ENCODE measurements around the gene CSTPP1.
A peak's percentile ranks its signal among the peaks of the same experiment; 100 is the strongest.
"Not testable (repeated sequence)": the region's sequence is repeated elsewhere in the genome, so short reads cannot be mapped to it uniquely, and the experiment has no call there.

CSTPP1 gene

GRCh38 chr11:46917109-46917761 lies 19.3 kb upstream of the CSTPP1 start:
- no peak for DNase-seq
- ChIA-PET POLR2A (interaction anchor here (0.5 to 0.6 kb wide), 2 partner anchors 247 to 311 kb away, joined by 3 to 5 read pairs; no protein-coding TSS in a partner anchor), CTCF (interaction anchor here (0.7 to 2.8 kb wide), 17 partner anchors 8 to 249 kb away, joined by 3 to 26 read pairs (median 4); partner anchors contain the start of gene CSTPP1)
- no peak overlapping the region for H3K27ac ChIP-seq (ENCODE audit: insufficient read depth in 1 of 2, low read depth in 1 of 2, low read length in 2 of 2, poor library complexity in 1 of 2, severe bottlenecking in 2 of 2)
- H3K4me3 ChIP-seq (ENCODE audit: control insufficient read depth in 1 of 7, extremely low read depth in 1 of 7, insufficient read depth in 4 of 7, low read depth in 2 of 7, low read length in 6 of 7), result peak overlapping the region in 6 of 7 experiments; percentile 52 to 87 (median 67)
- H3K27me3 ChIP-seq (replicated peaks in 2 of 5; ENCODE audit: control insufficient read depth in 4 of 5, insufficient read depth in 5 of 5, low read length in 4 of 5), result peaks cover 8 to 54% (median 29%) of the 10 kb centered on the region in 5 experiments
- H3K4me1 ChIP-seq (ENCODE audit: control extremely low read depth in 1 of 4, control insufficient read depth in 4 of 4, insufficient read depth in 4 of 4, low read length in 3 of 4), result peaks cover 14 to 40% (median 33%) of the 10 kb centered on the region in 4 experiments
- H3K9me3 ChIP-seq (ENCODE audit: control extremely low read depth in 1 of 5, control insufficient read depth in 4 of 5, insufficient read depth in 2 of 5, low read depth in 1 of 5, low read length in 4 of 5), result no peaks in the 10 kb centered on the region
- no peaks in the 10 kb centered on the region for H3K36me3 ChIP-seq (ENCODE audit: control insufficient read depth in 4 of 4, insufficient read depth in 4 of 4, low read length in 3 of 4)
- 0% methylated on average over 25 of the region's 31 CpGs for WGBS (ENCODE audit: insufficient coverage)

DNA sequence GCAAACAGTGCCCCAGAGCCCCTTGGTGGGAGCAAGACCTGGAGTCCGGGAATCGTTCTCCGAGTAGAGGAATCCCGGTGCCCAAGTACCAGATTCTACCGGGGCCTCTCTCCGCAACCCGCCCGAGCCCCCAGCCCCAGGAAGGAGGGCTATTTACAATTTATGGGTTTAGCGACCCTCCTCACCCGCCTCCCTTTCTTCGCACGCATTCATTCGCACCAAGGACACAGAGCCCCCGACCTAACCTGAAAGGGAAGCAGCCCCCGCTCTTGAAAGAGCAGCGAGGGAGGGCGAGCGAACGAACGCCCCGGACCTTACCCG lies 18.8 kb upstream of the CSTPP1 start:
- Histone ChIP-seq H3K9me3 (ENCODE audit: control extremely low read depth in 1 of 5, control insufficient read depth in 4 of 5, insufficient read depth in 2 of 5, low read depth in 1 of 5, low read length in 4 of 5) (no peaks in the 10 kb centered on the region), H3K4me1 (ENCODE audit: control extremely low read depth in 1 of 4, control insufficient read depth in 4 of 4, insufficient read depth in 4 of 4, low read length in 3 of 4) (peaks cover 14 to 35% (median 31%) of the 10 kb centered on the region in 4 experiments), H3K36me3 (ENCODE audit: control insufficient read depth in 4 of 4, insufficient read depth in 4 of 4, low read length in 3 of 4) (no peaks in the 10 kb centered on the region), H3K27me3 (replicated peaks in 2 of 5; ENCODE audit: control insufficient read depth in 4 of 5, insufficient read depth in 5 of 5, low read length in 4 of 5) (peaks cover 8 to 51% (median 29%) of the 10 kb centered on the region in 5 experiments), H3K27ac (ENCODE audit: insufficient read depth in 1 of 2, low read depth in 1 of 2, low read length in 2 of 2, poor library complexity in 1 of 2, severe bottlenecking in 2 of 2) (no peak overlapping the region), H3K4me3 (ENCODE audit: control insufficient read depth in 1 of 7, extremely low read depth in 1 of 7, insufficient read depth in 4 of 7, low read depth in 2 of 7, low read length in 6 of 7) (peak overlapping the region in 6 of 7 experiments; percentile 52 to 87 (median 67))
- WGBS (ENCODE audit: insufficient coverage), result under 1% methylated on average over 17 of the region's 22 CpGs
- CTCF ChIA-PET, result interaction anchor here (1.1 to 2.8 kb wide), 7 partner anchors 10 to 245 kb away, joined by 3 to 26 read pairs (median 7); no protein-coding TSS in a partner anchor
- POLR2A ChIA-PET, result no interaction called here
- peak in 1 of 3 donors; percentile 23 for DNase-seq

DNA sequence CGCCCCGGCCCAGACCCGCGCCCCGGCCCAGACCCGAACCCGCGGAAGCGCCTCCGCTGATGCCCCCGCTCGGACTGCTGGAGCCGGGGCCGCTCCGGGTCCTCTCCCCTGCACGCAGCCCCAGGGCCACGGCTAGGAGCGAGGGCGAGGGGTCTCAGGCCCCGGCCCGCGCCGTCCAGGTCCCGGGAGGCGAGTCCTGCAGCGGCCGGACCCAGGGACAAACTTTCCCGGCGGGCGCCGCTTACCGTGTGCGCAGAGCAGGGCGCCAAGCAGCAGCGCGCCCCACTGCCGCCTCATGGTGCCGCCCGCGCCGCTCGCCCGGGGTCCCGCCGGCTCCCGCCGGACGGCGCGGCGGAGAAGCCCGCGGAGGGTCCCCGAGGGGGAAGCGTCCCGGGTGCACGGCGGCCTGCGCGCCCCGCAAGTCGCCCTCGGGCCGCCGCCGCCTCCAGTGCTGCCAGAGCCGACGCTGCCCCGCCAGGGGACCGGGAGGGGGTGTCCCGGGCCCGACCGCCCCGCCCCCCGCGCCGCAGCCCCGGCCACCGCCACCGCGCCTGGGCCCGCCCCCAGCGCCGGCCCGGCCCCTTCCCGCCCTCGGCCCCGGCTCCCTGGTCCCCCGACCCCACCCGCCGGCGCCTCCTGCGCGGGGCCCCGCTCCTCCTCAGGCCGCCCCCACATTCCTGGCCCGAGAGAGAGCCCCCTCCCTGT lies 18.3 kb upstream of the CSTPP1 start, which contains the start of gene LRP4:
Gene LRP4, minus strand, starts transcription at position 468 of the 705 bp plus-strand sequence. Its CDS starts 171 bp downstream, at position 297.
- ChIA-PET CTCF (interaction anchor here (0.6 to 3.1 kb wide), 6 partner anchors 8 to 248 kb away, joined by 3 to 18 read pairs (median 9); partner anchors contain the start of gene CSTPP1), POLR2A (no interaction called here)
- DNase-seq, result peak in 2 of 3 donors; percentile 31 to 47
- Histone ChIP-seq H3K4me1 (ENCODE audit: control extremely low read depth in 1 of 4, control insufficient read depth in 4 of 4, insufficient read depth in 4 of 4, low read length in 3 of 4) (peaks cover 14 to 35% (median 30%) of the 10 kb centered on the region in 4 experiments), H3K4me3 (ENCODE audit: control insufficient read depth in 1 of 7, extremely low read depth in 1 of 7, insufficient read depth in 4 of 7, low read depth in 2 of 7, low read length in 6 of 7) (peak within 1 kb of the TSS; percentile 52 to 87 (median 65)), H3K27me3 (replicated peaks in 2 of 5; ENCODE audit: control insufficient read depth in 4 of 5, insufficient read depth in 5 of 5, low read length in 4 of 5) (peaks cover 8 to 47% (median 24%) of the 10 kb centered on the region in 5 experiments), H3K36me3 (ENCODE audit: control insufficient read depth in 4 of 4, insufficient read depth in 4 of 4, low read length in 3 of 4) (no peaks in the 10 kb centered on the region), H3K9me3 (ENCODE audit: control extremely low read depth in 1 of 5, control insufficient read depth in 4 of 5, insufficient read depth in 2 of 5, low read depth in 1 of 5, low read length in 4 of 5) (no peaks in the 10 kb centered on the region), H3K27ac (ENCODE audit: insufficient read depth in 1 of 2, low read depth in 1 of 2, low read length in 2 of 2, poor library complexity in 1 of 2, severe bottlenecking in 2 of 2) (no peak within 1 kb of the TSS)
- WGBS (ENCODE audit: insufficient coverage), result under 1% methylated on average over 71 of the region's 97 CpGs

- peak overlapping the region in 6 of 7 experiments; percentile 34 to 70 (median 56) for H3K4me3 ChIP-seq (ENCODE audit: control insufficient read depth in 1 of 7, extremely low read depth in 1 of 7, insufficient read depth in 4 of 7, low read depth in 2 of 7, low read length in 6 of 7)
- peaks cover 8 to 41% (median 19%) of the 10 kb centered on the region in 5 experiments for H3K27me3 ChIP-seq (replicated peaks in 2 of 5; ENCODE audit: control insufficient read depth in 4 of 5, insufficient read depth in 5 of 5, low read length in 4 of 5)
- no peaks in the 10 kb centered on the region for H3K9me3 ChIP-seq (ENCODE audit: control extremely low read depth in 1 of 5, control insufficient read depth in 4 of 5, insufficient read depth in 2 of 5, low read depth in 1 of 5, low read length in 4 of 5)
- POLR2A ChIA-PET, result no interaction called here
- 14% methylated on average over 15 of the region's 17 CpGs for WGBS (ENCODE audit: insufficient coverage)
- peak in 1 of 3 donors; percentile 13 for DNase-seq
- H3K4me1 ChIP-seq (ENCODE audit: control extremely low read depth in 1 of 4, control insufficient read depth in 4 of 4, insufficient read depth in 4 of 4, low read length in 3 of 4), result peaks cover 14 to 35% (median 30%) of the 10 kb centered on the region in 4 experiments
- H3K27ac ChIP-seq (ENCODE audit: insufficient read depth in 1 of 2, low read depth in 1 of 2, low read length in 2 of 2, poor library complexity in 1 of 2, severe bottlenecking in 2 of 2), result no peak overlapping the region
- CTCF ChIA-PET, result interaction anchor here (0.6 to 3.1 kb wide), 6 partner anchors 9 to 247 kb away, joined by 3 to 18 read pairs (median 6); partner anchors contain the start of gene CSTPP1
- no peaks in the 10 kb centered on the region for H3K36me3 ChIP-seq (ENCODE audit: control insufficient read depth in 4 of 4, insufficient read depth in 4 of 4, low read length in 3 of 4)
Observed at GRCh38 chr11:46918788-46919513, 17.6 kb upstream of the CSTPP1 start.

DNA sequence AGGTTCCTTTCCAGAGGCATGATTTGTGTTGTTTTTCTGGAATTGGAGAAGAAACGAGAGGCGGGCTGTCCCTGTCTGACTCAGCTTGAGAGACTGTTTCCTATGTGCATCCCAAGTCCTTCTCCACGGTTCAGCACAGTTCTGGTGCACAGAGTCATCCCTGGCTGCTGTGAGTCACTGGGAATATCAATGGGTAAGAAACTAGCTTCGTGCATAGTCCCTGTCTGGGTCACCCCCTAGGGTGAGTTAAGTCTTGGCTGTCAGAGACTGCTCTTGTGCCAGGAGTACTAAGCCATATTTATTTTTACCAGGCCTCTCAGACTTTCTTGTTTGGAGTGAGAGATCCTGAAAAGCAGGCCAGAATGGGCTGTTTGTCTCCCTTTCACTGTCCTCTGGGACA lies 15.8 kb upstream of the CSTPP1 start:
- ChIA-PET POLR2A (no interaction called here), CTCF (interaction anchor here (1.0 to 3.1 kb wide), 5 partner anchors 10 to 232 kb away, joined by 3 to 18 read pairs (median 4); partner anchors contain the start of gene CSTPP1)
- Histone ChIP-seq H3K9me3 (ENCODE audit: control extremely low read depth in 1 of 5, control insufficient read depth in 4 of 5, insufficient read depth in 2 of 5, low read depth in 1 of 5, low read length in 4 of 5) (no peaks in the 10 kb centered on the region), H3K4me3 (ENCODE audit: control insufficient read depth in 1 of 7, extremely low read depth in 1 of 7, insufficient read depth in 4 of 7, low read depth in 2 of 7, low read length in 6 of 7) (no peak overlapping the region), H3K4me1 (ENCODE audit: control extremely low read depth in 1 of 4, control insufficient read depth in 4 of 4, insufficient read depth in 4 of 4, low read length in 3 of 4) (peaks cover 14 to 35% (median 30%) of the 10 kb centered on the region in 4 experiments), H3K36me3 (ENCODE audit: control insufficient read depth in 4 of 4, insufficient read depth in 4 of 4, low read length in 3 of 4) (no peaks in the 10 kb centered on the region), H3K27ac (ENCODE audit: insufficient read depth in 1 of 2, low read depth in 1 of 2, low read length in 2 of 2, poor library complexity in 1 of 2, severe bottlenecking in 2 of 2) (no peak overlapping the region), H3K27me3 (replicated peaks in 2 of 5; ENCODE audit: control insufficient read depth in 4 of 5, insufficient read depth in 5 of 5, low read length in 4 of 5) (peaks cover 3 to 24% (median 13%) of the 10 kb centered on the region in 5 experiments)
- DNase-seq, result no peak
- 88% methylated on average over 4 of the region's 4 CpGs for WGBS (ENCODE audit: insufficient coverage)

GRCh38 chr11:46927928-46928327 lies 8.6 kb upstream of the CSTPP1 start:
- CTCF ChIA-PET, result interaction anchor here (1.2 kb wide), 1 partner anchor 11 kb away, joined by 3 read pairs; no protein-coding TSS in a partner anchor
- 92% methylated on average over 4 of the region's 4 CpGs for WGBS (ENCODE audit: insufficient coverage)
- H3K9me3 ChIP-seq (ENCODE audit: control extremely low read depth in 1 of 5, control insufficient read depth in 4 of 5, insufficient read depth in 2 of 5, low read depth in 1 of 5, low read length in 4 of 5); H3K36me3 ChIP-seq (ENCODE audit: control insufficient read depth in 4 of 4, insufficient read depth in 4 of 4, low read length in 3 of 4); H3K4me3 ChIP-seq (ENCODE audit: control insufficient read depth in 1 of 7, extremely low read depth in 1 of 7, insufficient read depth in 4 of 7, low read depth in 2 of 7, low read length in 6 of 7); H3K4me1 ChIP-seq (ENCODE audit: control extremely low read depth in 1 of 4, control insufficient read depth in 4 of 4, insufficient read depth in 4 of 4, low read length in 3 of 4); H3K27ac ChIP-seq (ENCODE audit: insufficient read depth in 1 of 2, low read depth in 1 of 2, low read length in 2 of 2, poor library complexity in 1 of 2, severe bottlenecking in 2 of 2); DNase-seq; POLR2A ChIA-PET; H3K27me3 ChIP-seq (replicated peaks in 2 of 5; ENCODE audit: control insufficient read depth in 4 of 5, insufficient read depth in 5 of 5, low read length in 4 of 5): not testable (repeated sequence)

Measured in common myeloid progenitor, CD34-positive (primary cell).